Breast epithelium (tissue), 3 donors: ENCODE data around the gene NDUFS6.

Experiments
- POLR2A ChIP-seq: fragments of 450-650 bp; IDR thresholded peaks from one replicate; pipeline ENCODE4 v1.6.1; 2016; ENCODE audit warnings: antibody characterized with exemption, mild to moderate bottlenecking, moderate library complexity
- TF ChIP-seq, protein P1 (sequence below), 3 donors: fragments of 450-650 bp; IDR thresholded peaks; one replicate each; pipeline ENCODE4 v1.5.1; 2016 to 2017; ENCODE audit warnings: antibody characterized with exemption in 3 of 3, mild to moderate bottlenecking in 3 of 3, moderate library complexity in 3 of 3

DNA sequence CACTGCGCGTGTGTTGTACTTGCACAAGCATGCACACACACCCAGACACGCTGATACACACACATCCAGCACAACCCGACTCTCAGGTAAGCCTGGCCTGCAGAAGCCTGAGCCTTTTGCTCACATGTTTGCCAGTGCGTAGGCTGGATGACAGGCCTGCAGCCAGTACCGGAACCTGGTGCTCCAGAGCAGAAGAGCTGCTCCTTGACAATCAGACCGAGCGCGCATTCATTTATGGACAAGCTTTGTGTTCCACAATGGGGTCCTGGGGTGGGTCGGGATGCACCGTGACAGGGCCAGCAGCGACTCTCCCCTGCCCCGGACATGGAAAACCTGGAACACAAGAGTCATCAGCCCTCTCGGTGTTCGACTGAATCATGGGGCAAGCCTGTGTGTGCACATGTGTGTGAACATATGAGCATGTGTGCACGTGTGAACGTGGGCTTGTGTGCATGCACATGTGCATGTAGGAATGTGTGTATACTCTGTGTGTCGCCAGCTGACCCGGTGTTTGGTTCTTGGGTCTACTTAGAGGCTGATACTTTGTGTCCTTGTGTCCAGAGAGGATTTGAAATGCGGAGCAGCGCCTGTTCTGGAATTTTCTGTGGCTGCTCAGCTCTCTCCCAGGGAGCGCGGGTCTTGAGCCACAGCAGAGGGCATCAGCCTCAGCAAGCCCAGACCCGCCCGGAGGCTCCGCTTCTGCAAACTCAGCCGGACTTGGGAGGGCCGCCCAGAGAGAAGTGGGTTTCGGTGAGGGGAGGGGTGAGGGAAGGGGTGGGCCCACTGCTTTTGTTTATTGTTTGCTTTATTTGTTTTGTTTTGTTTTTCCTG lies 49.3 kb downstream of the NDUFS6 start:
- TF ChIP-seq, protein P1, sequence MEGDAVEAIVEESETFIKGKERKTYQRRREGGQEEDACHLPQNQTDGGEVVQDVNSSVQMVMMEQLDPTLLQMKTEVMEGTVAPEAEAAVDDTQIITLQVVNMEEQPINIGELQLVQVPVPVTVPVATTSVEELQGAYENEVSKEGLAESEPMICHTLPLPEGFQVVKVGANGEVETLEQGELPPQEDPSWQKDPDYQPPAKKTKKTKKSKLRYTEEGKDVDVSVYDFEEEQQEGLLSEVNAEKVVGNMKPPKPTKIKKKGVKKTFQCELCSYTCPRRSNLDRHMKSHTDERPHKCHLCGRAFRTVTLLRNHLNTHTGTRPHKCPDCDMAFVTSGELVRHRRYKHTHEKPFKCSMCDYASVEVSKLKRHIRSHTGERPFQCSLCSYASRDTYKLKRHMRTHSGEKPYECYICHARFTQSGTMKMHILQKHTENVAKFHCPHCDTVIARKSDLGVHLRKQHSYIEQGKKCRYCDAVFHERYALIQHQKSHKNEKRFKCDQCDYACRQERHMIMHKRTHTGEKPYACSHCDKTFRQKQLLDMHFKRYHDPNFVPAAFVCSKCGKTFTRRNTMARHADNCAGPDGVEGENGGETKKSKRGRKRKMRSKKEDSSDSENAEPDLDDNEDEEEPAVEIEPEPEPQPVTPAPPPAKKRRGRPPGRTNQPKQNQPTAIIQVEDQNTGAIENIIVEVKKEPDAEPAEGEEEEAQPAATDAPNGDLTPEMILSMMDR (IDR thresholded peaks at IDR 0.05): no peak
- TF ChIP-seq POLR2A: no peak
